Measurements from ENCODE around the gene SCNN1B. TPM values are rescaled to one million over a fixed set of nuclear protein-coding genes. Genes with fewer than 3 reads are reported as not detected.

SCNN1B gene
- total RNA-seq, 3 donors from 2014 or later (not counting 1 experiment from before 2014, with no cell fraction given) = not detected

DNA sequence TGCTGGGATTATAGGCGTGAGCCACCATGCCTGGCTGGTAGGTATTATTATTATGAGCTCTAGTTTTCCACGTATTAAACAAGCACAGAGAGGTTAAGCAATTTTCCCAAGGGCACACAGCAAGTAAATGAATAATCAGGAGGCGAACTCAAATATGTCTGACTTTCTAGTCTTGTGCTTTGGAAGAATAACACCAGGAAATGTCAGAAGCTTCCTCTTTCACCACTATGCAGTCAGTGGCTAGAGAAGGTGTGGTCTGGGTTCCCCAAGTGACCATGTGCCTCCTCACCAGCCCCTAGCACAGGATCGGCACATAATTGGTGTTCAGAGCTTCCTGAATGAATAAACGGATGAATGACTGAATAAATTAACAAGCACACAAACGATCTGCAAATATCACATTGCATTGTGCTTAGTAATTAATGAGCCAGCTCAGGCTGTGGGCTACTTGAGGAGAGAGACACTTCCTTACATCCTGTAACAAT is 21.6 kb upstream of the SCNN1B start:
- no peaks in the 10 kb centered on the region for H3K4me1 Mint-ChIP-seq
- H3K9me3 Mint-ChIP-seq = no peaks in the 10 kb centered on the region
- intact Hi-C loops (cut with micrococcal nuclease) = no loop called here
- DNase-seq (no peak), ATAC-seq (no peak)
- no peaks in the 10 kb centered on the region for H3K9me3 ChIP-seq (ENCODE audit: control insufficient read depth, insufficient read depth, low read length)
- no peak overlapping the region for H3K27ac Mint-ChIP-seq
- H3K27me3 ChIP-seq (ENCODE audit: control insufficient read depth, insufficient read depth, low read length) = no peaks in the 10 kb centered on the region
- no peak overlapping the region for H3K27ac ChIP-seq (ENCODE audit: low read length)
- H3K27me3 Mint-ChIP-seq (ENCODE audit: low read depth in 2 of 2) = peaks cover 8 to 11% of the 10 kb centered on the region in 2 donors
- H3K36me3 Mint-ChIP-seq = no peaks in the 10 kb centered on the region
- 60% methylated on average over 6 of the region's 6 CpGs for WGBS (ENCODE audit: insufficient coverage)
- no peak overlapping the region for H3K4me3 ChIP-seq (ENCODE audit: low read length)
- no peaks in the 10 kb centered on the region for H3K4me1 ChIP-seq (ENCODE audit: control insufficient read depth, insufficient read depth, low read length)
- TF ChIP-seq, protein P1, sequence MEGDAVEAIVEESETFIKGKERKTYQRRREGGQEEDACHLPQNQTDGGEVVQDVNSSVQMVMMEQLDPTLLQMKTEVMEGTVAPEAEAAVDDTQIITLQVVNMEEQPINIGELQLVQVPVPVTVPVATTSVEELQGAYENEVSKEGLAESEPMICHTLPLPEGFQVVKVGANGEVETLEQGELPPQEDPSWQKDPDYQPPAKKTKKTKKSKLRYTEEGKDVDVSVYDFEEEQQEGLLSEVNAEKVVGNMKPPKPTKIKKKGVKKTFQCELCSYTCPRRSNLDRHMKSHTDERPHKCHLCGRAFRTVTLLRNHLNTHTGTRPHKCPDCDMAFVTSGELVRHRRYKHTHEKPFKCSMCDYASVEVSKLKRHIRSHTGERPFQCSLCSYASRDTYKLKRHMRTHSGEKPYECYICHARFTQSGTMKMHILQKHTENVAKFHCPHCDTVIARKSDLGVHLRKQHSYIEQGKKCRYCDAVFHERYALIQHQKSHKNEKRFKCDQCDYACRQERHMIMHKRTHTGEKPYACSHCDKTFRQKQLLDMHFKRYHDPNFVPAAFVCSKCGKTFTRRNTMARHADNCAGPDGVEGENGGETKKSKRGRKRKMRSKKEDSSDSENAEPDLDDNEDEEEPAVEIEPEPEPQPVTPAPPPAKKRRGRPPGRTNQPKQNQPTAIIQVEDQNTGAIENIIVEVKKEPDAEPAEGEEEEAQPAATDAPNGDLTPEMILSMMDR (IDR thresholded peaks at IDR 0.05) = no peak
- H3K36me3 ChIP-seq (ENCODE audit: control insufficient read depth, insufficient read depth, low read length) = no peaks in the 10 kb centered on the region
- H3K4me3 Mint-ChIP-seq = no peak overlapping the region

DNA sequence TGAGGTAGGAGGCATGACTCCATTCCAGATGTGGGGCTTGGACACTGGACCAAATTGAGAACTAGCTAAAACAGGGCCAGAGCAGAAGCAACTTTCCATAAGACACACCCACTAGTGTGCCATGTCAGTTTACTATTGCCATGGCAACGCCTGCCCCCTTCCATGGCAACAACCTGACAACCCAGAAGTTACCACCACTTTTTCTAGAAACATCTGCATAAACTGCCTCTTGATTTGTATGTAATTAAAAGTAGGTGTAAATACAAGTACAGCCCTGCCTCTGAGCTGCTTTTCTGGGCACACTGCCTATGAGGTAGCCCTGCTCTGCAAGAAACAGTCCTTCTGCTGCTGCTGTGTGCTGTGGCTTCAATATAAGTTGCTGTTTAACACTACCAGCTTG is 19.5 kb upstream of the SCNN1B start:
- TF ChIP-seq, protein P1 (IDR thresholded peaks at IDR 0.05) = no peak
- Histone ChIP-seq H3K36me3 (ENCODE audit: control insufficient read depth, insufficient read depth, low read length) (no peaks in the 10 kb centered on the region), H3K4me3 (ENCODE audit: low read length) (no peak overlapping the region), H3K27ac (ENCODE audit: low read length) (no peak overlapping the region), H3K9me3 (ENCODE audit: control insufficient read depth, insufficient read depth, low read length) (no peaks in the 10 kb centered on the region), H3K27me3 (ENCODE audit: control insufficient read depth, insufficient read depth, low read length) (no peaks in the 10 kb centered on the region), H3K4me1 (ENCODE audit: control insufficient read depth, insufficient read depth, low read length) (no peaks in the 10 kb centered on the region)
- Mint-ChIP-seq H3K4me3 (no peak overlapping the region), H3K36me3 (no peaks in the 10 kb centered on the region), H3K27me3 (ENCODE audit: low read depth in 2 of 2) (peaks cover 0 to 3% of the 10 kb centered on the region in 2 donors), H3K27ac (no peak overlapping the region), H3K4me1 (no peaks in the 10 kb centered on the region), H3K9me3 (no peaks in the 10 kb centered on the region)
- DNase-seq (no peak), ATAC-seq (no peak)
- 80% methylated on average over 1 of the region's 1 CpG for WGBS (ENCODE audit: insufficient coverage)
- intact Hi-C loops (cut with micrococcal nuclease) = no loop called here

DNA sequence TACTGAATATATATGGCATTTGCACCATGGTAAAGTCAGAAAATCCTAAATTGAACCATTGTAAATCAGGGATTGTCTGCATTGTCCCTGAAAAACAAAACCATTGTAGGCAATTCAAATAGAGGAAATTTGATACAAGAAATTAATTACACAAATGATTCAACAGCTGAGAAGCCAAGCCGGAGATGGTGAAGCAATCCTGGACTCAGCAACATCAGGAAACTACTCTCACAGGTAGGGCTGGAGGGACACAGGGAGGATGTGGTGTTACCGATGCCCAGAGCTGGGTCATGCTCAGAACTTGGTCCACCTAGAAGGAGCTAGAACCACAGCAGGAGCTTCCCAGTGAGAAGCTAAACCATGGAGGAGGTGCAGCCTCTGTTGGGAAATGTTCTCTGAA is 18.5 kb upstream of the SCNN1B start:
- Mint-ChIP-seq H3K9me3 (no peaks in the 10 kb centered on the region), H3K4me1 (no peaks in the 10 kb centered on the region), H3K4me3 (no peak overlapping the region), H3K27ac (no peak overlapping the region), H3K36me3 (no peaks in the 10 kb centered on the region), H3K27me3 (ENCODE audit: low read depth in 2 of 2) (no peaks in the 10 kb centered on the region)
- intact Hi-C loops (cut with micrococcal nuclease) = no loop called here
- TF ChIP-seq, protein P1 (IDR thresholded peaks at IDR 0.05) = no peak
- Histone ChIP-seq H3K4me3 (ENCODE audit: low read length) (no peak overlapping the region), H3K36me3 (ENCODE audit: control insufficient read depth, insufficient read depth, low read length) (no peaks in the 10 kb centered on the region), H3K27ac (ENCODE audit: low read length) (no peak overlapping the region), H3K27me3 (ENCODE audit: control insufficient read depth, insufficient read depth, low read length) (no peaks in the 10 kb centered on the region), H3K4me1 (ENCODE audit: control insufficient read depth, insufficient read depth, low read length) (no peaks in the 10 kb centered on the region), H3K9me3 (ENCODE audit: control insufficient read depth, insufficient read depth, low read length) (no peaks in the 10 kb centered on the region)
- ATAC-seq = no peak
- no peak for DNase-seq
- WGBS (ENCODE audit: insufficient coverage) = 100% methylated on average over 1 of the region's 2 CpGs

DNA sequence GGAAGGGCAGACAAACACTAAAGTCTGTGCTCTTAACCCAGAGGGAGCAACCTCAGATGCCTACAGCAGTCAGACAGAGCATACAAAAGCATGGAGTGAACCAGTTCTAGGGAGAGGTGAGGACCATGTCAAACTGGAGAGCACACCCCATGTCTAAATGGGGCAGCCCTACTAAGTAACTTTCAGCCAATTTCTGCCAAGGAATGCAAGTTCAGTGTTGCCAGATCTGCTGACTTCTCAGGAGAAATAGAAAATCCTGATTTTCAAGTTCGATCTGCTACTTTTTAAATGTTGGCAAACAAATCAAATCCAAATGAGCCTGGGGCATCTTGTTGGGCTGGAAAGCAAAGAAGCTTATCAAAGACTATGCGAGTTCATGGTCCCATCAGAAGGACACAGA is 17.5 kb upstream of the SCNN1B start:
- Mint-ChIP-seq H3K36me3 (no peaks in the 10 kb centered on the region), H3K4me1 (no peaks in the 10 kb centered on the region), H3K27ac (no peak overlapping the region), H3K4me3 (no peak overlapping the region), H3K9me3 (no peaks in the 10 kb centered on the region), H3K27me3 (ENCODE audit: low read depth in 2 of 2) (no peaks in the 10 kb centered on the region)
- H3K9me3 ChIP-seq (ENCODE audit: control insufficient read depth, insufficient read depth, low read length) = no peaks in the 10 kb centered on the region
- ATAC-seq = no peak
- 88% methylated on average over 2 of the region's 2 CpGs for WGBS (ENCODE audit: insufficient coverage)
- H3K4me3 ChIP-seq (ENCODE audit: low read length) = no peak overlapping the region
- H3K27me3 ChIP-seq (ENCODE audit: control insufficient read depth, insufficient read depth, low read length) = no peaks in the 10 kb centered on the region
- no peaks in the 10 kb centered on the region for H3K4me1 ChIP-seq (ENCODE audit: control insufficient read depth, insufficient read depth, low read length)
- H3K27ac ChIP-seq (ENCODE audit: low read length) = no peak overlapping the region
- TF ChIP-seq, protein P1 (IDR thresholded peaks at IDR 0.05) = no peak
- intact Hi-C loops (cut with micrococcal nuclease) = no loop called here
- DNase-seq = no peak
- H3K36me3 ChIP-seq (ENCODE audit: control insufficient read depth, insufficient read depth, low read length) = no peaks in the 10 kb centered on the region
